ENCODE data around the gene STK32A.

GRCh38 chr5:147346006-147346561 lies 111.3 kb downstream of the STK32A start:
- no peak for TF ChIP-seq CTCF (IDR thresholded peaks at IDR 0.05; ENCODE audit: borderline replicate concordance, extremely low read depth, low read length, poor library complexity, severe bottlenecking)
- TF ChIP-seq EZH2 (IDR thresholded peaks at IDR 0.05; ENCODE audit: borderline replicate concordance, low read depth, low read length, severe bottlenecking): no peak

All from DND-41 (cell line).